22Rv1 (cell line): Measurements from ENCODE around the gene LCN1.

ENCODE experiments used
- ZFX ChIP-seq: fragments of 450-650 bp; IDR thresholded peaks from 2 replicates; pipeline ENCODE4 v1.6.1; 2017; ENCODE audit warnings: antibody characterized with exemption, borderline replicate concordance
- TF ChIP-seq, protein P1 (sequence below): fragments of 450-650 bp; IDR thresholded peaks from 2 replicates; pipeline ENCODE4 v1.5.1; 2017; ENCODE audit warnings: mild to moderate bottlenecking

DNA sequence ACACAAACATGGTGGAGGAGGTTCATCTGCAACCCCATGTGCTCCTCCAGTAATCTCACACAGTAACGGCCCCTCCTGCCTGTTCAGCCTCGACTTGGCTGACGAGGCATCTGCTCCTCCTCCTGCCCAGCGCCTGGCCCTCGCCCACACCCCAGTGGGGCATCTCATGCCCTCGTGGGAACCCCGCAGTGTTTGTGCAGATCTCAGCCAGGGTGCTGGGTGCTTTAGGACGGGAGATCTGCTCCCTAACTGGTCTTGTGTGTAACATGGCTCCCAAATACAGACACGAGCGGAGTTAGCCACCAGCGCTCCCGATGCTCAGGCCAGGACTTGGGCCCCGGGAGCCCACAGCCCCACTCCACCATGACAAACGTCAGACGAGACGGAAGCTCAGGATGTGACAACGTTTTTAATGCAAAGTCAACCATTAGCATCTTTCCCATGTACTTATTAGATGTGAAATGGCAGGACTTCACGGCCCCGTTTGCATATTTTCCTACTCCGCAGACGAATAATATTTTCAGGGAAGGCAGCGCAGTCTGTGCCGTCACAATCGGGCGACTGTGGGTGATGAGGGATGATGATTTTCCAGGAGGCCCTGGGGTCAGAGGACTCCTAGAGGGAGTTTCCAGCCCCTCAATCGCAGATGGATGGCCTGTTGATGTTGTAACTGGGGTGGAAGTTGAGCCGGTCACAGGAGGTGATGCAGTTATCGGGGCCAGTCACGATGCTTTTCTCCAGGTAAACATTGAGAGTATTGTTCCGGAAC is 26.3 kb upstream of the LCN1 start:
- TF ChIP-seq, protein P1, sequence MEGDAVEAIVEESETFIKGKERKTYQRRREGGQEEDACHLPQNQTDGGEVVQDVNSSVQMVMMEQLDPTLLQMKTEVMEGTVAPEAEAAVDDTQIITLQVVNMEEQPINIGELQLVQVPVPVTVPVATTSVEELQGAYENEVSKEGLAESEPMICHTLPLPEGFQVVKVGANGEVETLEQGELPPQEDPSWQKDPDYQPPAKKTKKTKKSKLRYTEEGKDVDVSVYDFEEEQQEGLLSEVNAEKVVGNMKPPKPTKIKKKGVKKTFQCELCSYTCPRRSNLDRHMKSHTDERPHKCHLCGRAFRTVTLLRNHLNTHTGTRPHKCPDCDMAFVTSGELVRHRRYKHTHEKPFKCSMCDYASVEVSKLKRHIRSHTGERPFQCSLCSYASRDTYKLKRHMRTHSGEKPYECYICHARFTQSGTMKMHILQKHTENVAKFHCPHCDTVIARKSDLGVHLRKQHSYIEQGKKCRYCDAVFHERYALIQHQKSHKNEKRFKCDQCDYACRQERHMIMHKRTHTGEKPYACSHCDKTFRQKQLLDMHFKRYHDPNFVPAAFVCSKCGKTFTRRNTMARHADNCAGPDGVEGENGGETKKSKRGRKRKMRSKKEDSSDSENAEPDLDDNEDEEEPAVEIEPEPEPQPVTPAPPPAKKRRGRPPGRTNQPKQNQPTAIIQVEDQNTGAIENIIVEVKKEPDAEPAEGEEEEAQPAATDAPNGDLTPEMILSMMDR = no peak
- TF ChIP-seq ZFX = no peak
